NCI-H526 treated with DMSO at 0.1 percent for 48 hours (cell line): ENCODE data around the gene CRTC1.
"Not testable (repeated sequence)": the region's sequence is repeated elsewhere in the genome, so short reads cannot be mapped to it uniquely, and the experiment has no call there.

Source experiments
- DNase-seq: peaks from one replicate; lab custom pipeline; 2025; lab: John Stamatoyannopoulos, UW

Gene CRTC1

GRCh38 chr19:18730885-18731513 is 47.5 kb downstream of the CRTC1 start:
- no peak for DNase-seq

- no peak for DNase-seq
These were observed 48.1 kb downstream of the CRTC1 start for GRCh38 chr19:18731562-18732008.

- no peak for DNase-seq
These were observed 49.7 kb downstream of the CRTC1 start for GRCh38 chr19:18733196-18733647.

GRCh38 chr19:18733762-18734332 is 50.4 kb downstream of the CRTC1 start:
- DNase-seq = not testable (repeated sequence)

- no peak for DNase-seq
These were observed 51.8 kb downstream of the CRTC1 start for GRCh38 chr19:18735324-18735723.

- DNase-seq = no peak
These were observed 52.3 kb downstream of the CRTC1 start for GRCh38 chr19:18735752-18736151.

- no peak for DNase-seq
These were observed 53.2 kb downstream of the CRTC1 start for GRCh38 chr19:18736415-18737336.

- no peak for DNase-seq
These were observed 54.0 kb downstream of the CRTC1 start for GRCh38 chr19:18737337-18737953.

- DNase-seq = no peak
These were observed 54.5 kb downstream of the CRTC1 start for GRCh38 chr19:18737954-18738351.

- DNase-seq = no peak
These were observed 55.6 kb downstream of the CRTC1 start for GRCh38 chr19:18738961-18739690.

- no peak for DNase-seq
These were observed 57.9 kb downstream of the CRTC1 start for GRCh38 chr19:18741124-18742121.

- no peak for DNase-seq
These were observed 58.8 kb downstream of the CRTC1 start for GRCh38 chr19:18742324-18742723.

GRCh38 chr19:18742838-18743783 is 59.6 kb downstream of the CRTC1 start:
- DNase-seq = no peak

GRCh38 chr19:18743784-18744418 is 60.4 kb downstream of the CRTC1 start:
- no peak for DNase-seq

GRCh38 chr19:18745012-18745735 is 61.7 kb downstream of the CRTC1 start:
- DNase-seq = no peak

- DNase-seq = no peak
These were observed 62.5 kb downstream of the CRTC1 start for GRCh38 chr19:18745931-18746330.

GRCh38 chr19:18746401-18747325 is 63.2 kb downstream of the CRTC1 start:
- no peak for DNase-seq
